Calu3 (cell line): Measurements from ENCODE around the gene CCT3. TPM values are rescaled to one million over a fixed set of nuclear protein-coding genes. Genes with fewer than 3 reads are reported as not detected.
"Not testable (repeated sequence)": the region's sequence is repeated elsewhere in the genome, so short reads cannot be mapped to it uniquely, and the experiment has no call there.

Experiments
- BruUV-seq: library from RNA; stranded (reverse); fragments of 400-500 nt; replicated peaks from 2 replicates; lab custom pipeline; 2021; lab: Mats Ljungman, UMichigan
- CTCF ChIA-PET: fragments of 300-600 bp; sonication (Branson Sonifier 250); formaldehyde crosslinking; loops from one replicate; lab custom pipeline; 2022; ENCODE audit warnings: antibody characterized with exemption; lab: Charles Lee
- DNase-seq: peaks from one replicate; pipeline ENCODE4 v3.0.0; 2022
- H3K27ac Mint-ChIP-seq: one replicate; pipeline ENCODE4 v1.8.0; 2022; ENCODE audit warnings: mixed read lengths; ENCODE audit not compliant: unreplicated experiment
- H3K27me3 Mint-ChIP-seq: one replicate; pipeline ENCODE4 v1.8.0; 2022; ENCODE audit warnings: mixed read lengths; ENCODE audit not compliant: unreplicated experiment
- H3K36me3 Mint-ChIP-seq: one replicate; pipeline ENCODE4 v1.8.0; 2022; ENCODE audit warnings: mild to moderate bottlenecking, moderate library complexity, mixed read lengths; ENCODE audit not compliant: insufficient read depth, unreplicated experiment
- H3K4me1 Mint-ChIP-seq: one replicate; pipeline ENCODE4 v1.8.0; 2022; ENCODE audit warnings: mild to moderate bottlenecking, low read depth, mixed read lengths; ENCODE audit not compliant: unreplicated experiment
- H3K4me3 Mint-ChIP-seq: one replicate; pipeline ENCODE4 v1.8.0; 2022; ENCODE audit warnings: mild to moderate bottlenecking, low read depth, moderate library complexity, mixed read lengths; ENCODE audit not compliant: unreplicated experiment
- H3K9me3 Mint-ChIP-seq: one replicate; pipeline ENCODE4 v1.8.0; 2022; ENCODE audit warnings: low read depth, mixed read lengths; ENCODE audit not compliant: unreplicated experiment
- intact Hi-C: fragments of 100-400 bp; cut with micrococcal nuclease; formaldehyde crosslinking; loops from one replicate; pipeline ENCODE4 v1.10.0; 2022; ENCODE audit not compliant: unreplicated experiment
- total RNA-seq: library from RNA; stranded (reverse); gene quantifications from 2 replicates; pipeline ENCODE4 v1.2.3, GENCODE V29; 2022
- TF ChIP-seq, protein P1 (sequence below): fragments of 200-600 bp; IDR thresholded peaks from one replicate; pipeline ENCODE4 v1.8.0; 2022; ENCODE audit warnings: antibody characterized with exemption; ENCODE audit not compliant: unreplicated experiment

Gene CCT3
- total RNA-seq, 1 experiment from 2014 or later, result 598 TPM

- no peaks in the 10 kb centered on the region for H3K9me3 Mint-ChIP-seq
- TF ChIP-seq, protein P1, sequence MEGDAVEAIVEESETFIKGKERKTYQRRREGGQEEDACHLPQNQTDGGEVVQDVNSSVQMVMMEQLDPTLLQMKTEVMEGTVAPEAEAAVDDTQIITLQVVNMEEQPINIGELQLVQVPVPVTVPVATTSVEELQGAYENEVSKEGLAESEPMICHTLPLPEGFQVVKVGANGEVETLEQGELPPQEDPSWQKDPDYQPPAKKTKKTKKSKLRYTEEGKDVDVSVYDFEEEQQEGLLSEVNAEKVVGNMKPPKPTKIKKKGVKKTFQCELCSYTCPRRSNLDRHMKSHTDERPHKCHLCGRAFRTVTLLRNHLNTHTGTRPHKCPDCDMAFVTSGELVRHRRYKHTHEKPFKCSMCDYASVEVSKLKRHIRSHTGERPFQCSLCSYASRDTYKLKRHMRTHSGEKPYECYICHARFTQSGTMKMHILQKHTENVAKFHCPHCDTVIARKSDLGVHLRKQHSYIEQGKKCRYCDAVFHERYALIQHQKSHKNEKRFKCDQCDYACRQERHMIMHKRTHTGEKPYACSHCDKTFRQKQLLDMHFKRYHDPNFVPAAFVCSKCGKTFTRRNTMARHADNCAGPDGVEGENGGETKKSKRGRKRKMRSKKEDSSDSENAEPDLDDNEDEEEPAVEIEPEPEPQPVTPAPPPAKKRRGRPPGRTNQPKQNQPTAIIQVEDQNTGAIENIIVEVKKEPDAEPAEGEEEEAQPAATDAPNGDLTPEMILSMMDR, result no peak
- CTCF ChIA-PET, result interaction anchor here (2.1 kb wide), 1 partner anchor 13 kb away, joined by 11 read pairs; no protein-coding TSS in a partner anchor
- peaks cover 10% of the 10 kb centered on the region for H3K36me3 Mint-ChIP-seq
- H3K4me3 Mint-ChIP-seq, result no peak overlapping the region
- intact Hi-C loops, result no loop called here
- DNase-seq, result no peak
- BruUV-seq, result no TSS peak
- peaks cover 50% of the 10 kb centered on the region for H3K27me3 Mint-ChIP-seq
- no peak overlapping the region for H3K27ac Mint-ChIP-seq
- H3K4me1 Mint-ChIP-seq, result peaks cover 7% of the 10 kb centered on the region
These were observed 34.1 kb upstream of the CCT3 start for GRCh38 chr1:156372265-156372586.

GRCh38 chr1:156371553-156372264, 33.6 kb upstream of the CCT3 start:
- H3K4me3 Mint-ChIP-seq, result no peak overlapping the region
- no peaks in the 10 kb centered on the region for H3K9me3 Mint-ChIP-seq
- peaks cover 45% of the 10 kb centered on the region for H3K27me3 Mint-ChIP-seq
- DNase-seq, result peak; percentile 34
- CTCF ChIA-PET, result interaction anchor here (2.1 kb wide), 1 partner anchor 14 kb away, joined by 11 read pairs; no protein-coding TSS in a partner anchor
- peaks cover 7% of the 10 kb centered on the region for H3K4me1 Mint-ChIP-seq
- peaks cover 9% of the 10 kb centered on the region for H3K36me3 Mint-ChIP-seq
- TF ChIP-seq, protein P1, result no peak
- BruUV-seq, result no TSS peak
- intact Hi-C loops, result no loop called here
- H3K27ac Mint-ChIP-seq, result no peak overlapping the region

- H3K4me3 Mint-ChIP-seq, result peak overlapping the region; percentile 84
These were observed 31.7 kb upstream of the CCT3 start for GRCh38 chr1:156369685-156370286.

DNA sequence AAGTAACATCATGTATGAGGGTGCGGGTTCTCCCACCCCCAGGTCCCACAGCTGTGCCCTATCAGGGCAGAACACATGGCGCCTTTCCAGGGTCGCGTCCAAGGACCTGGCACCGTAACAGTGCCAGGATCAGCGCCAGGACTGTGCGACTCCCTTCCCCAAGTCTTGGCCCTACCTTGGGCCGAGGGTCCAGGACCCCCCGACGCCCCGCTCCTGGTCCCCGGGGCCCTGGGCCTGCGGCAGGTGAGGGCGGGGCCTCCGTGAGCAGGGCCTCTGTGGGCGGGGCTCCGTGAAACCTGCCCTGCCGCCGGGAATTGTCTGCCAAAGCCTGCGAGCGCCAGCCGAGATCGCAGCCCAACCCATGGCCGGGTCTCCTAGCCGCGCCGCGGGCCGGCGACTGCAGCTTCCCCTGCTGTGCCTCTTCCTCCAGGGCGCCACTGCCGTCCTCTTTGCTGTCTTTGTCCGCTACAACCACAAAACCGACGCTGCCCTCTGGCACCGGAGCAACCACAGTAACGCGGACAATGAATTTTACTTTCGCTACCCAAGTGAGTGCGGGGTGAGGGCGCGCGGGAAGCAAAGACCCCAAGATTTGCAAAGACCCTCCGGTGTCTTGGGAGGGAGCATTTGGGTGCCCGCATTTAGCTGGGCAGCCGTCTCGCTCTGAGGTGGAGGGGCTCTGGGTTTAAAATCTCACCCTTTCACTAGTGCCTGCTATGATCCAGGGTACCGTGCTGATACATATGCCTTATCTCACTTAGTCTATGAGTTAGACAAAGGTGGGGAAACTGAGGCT, 31.0 kb upstream of the CCT3 start, which contains the start of gene RHBG:
TSS of gene RHBG (plus strand) at position 323 of the 796 bp plus-strand sequence. CDS start at position 362, 39 bp downstream.
- no peaks in the 10 kb centered on the region for H3K9me3 Mint-ChIP-seq
- peaks cover 52% of the 10 kb centered on the region for H3K27me3 Mint-ChIP-seq
- peaks cover 7% of the 10 kb centered on the region for H3K4me1 Mint-ChIP-seq
- H3K4me3 Mint-ChIP-seq, result peak within 1 kb of the TSS; percentile 84
- no peak within 1 kb of the TSS for H3K27ac Mint-ChIP-seq
- CTCF ChIA-PET, result interaction anchor here (0.6 to 1.1 kb wide), 2 partner anchors 16 to 218 kb away, joined by 4 to 7 read pairs; no protein-coding TSS in a partner anchor
- DNase-seq, result peak; percentile 85
- peaks cover 9% of the 10 kb centered on the region for H3K36me3 Mint-ChIP-seq
- no TSS peak for BruUV-seq
- TF ChIP-seq, protein P1, result no peak
- intact Hi-C loops, result no loop called here

More at GRCh38 chr1:156369685-156370286, 31.7 kb upstream of the CCT3 start:
- H3K27ac Mint-ChIP-seq, intact Hi-C loops, BruUV-seq, H3K9me3 Mint-ChIP-seq, H3K36me3 Mint-ChIP-seq, DNase-seq, H3K4me1 Mint-ChIP-seq: not testable (repeated sequence)
- CTCF ChIA-PET, result interaction anchor here (0.6 to 1.1 kb wide), 2 partner anchors 16 to 217 kb away, joined by 4 to 7 read pairs; no protein-coding TSS in a partner anchor
- peaks cover 52% of the 10 kb centered on the region for H3K27me3 Mint-ChIP-seq
